Neural progenitor cell (in vitro differentiated cells): ENCODE measurements around the gene LDHD. TPM values are rescaled to one million over a fixed set of nuclear protein-coding genes. Genes with fewer than 3 reads are reported as not detected.

Experiments used
- DNase-seq: peaks from one replicate; pipeline ENCODE4 v3.0.0-alpha.2; 2016; ENCODE audit warnings: low spot score
- H2AFZ ChIP-seq: fragments of 200-600 bp; sonication (generic); replicated peaks from 2 replicates; pipeline ENCODE4 v1.6.1; 2016; ENCODE audit warnings: antibody characterized with exemption
- H3F3A ChIP-seq: fragments of 200-600 bp; sonication (generic); 2 replicates; pipeline ENCODE4 v1.6.1; 2016; ENCODE audit warnings: antibody characterized with exemption, low read depth
- H3K27ac ChIP-seq: fragments of 200-600 bp; sonication (generic); 2 replicates; pipeline ENCODE4 v1.5.1; 2016; ENCODE audit warnings: mild to moderate bottlenecking
- H3K27me3 ChIP-seq: fragments of 200-600 bp; sonication (generic); 2 replicates; pipeline ENCODE4 v1.6.1; 2016; ENCODE audit warnings: mild to moderate bottlenecking, moderate library complexity
- H3K36me3 ChIP-seq: fragments of 200-600 bp; sonication (generic); 2 replicates; pipeline ENCODE4 v1.5.1; 2016
- H3K4me1 ChIP-seq: fragments of 200-600 bp; sonication (generic); 2 replicates; pipeline ENCODE4 v1.6.1; 2016; ENCODE audit warnings: mixed run types
- H3K4me2 ChIP-seq: fragments of 200-600 bp; sonication (generic); 2 replicates; pipeline ENCODE4 v1.6.1; 2016
- H3K4me3 ChIP-seq: fragments of 200-600 bp; sonication (generic); 2 replicates; pipeline ENCODE4 v1.5.1; 2016
- H3K79me2 ChIP-seq: fragments of 200-600 bp; sonication (generic); 2 replicates; pipeline ENCODE4 v1.6.1; 2016; ENCODE audit warnings: low read depth
- H3K9ac ChIP-seq: fragments of 200-600 bp; sonication (generic); 2 replicates; pipeline ENCODE4 v1.6.1; 2016
- H3K9me3 ChIP-seq: fragments of 200-600 bp; sonication (generic); 2 replicates; pipeline ENCODE4 v1.5.1; 2016; ENCODE audit warnings: low read depth
- H4K20me1 ChIP-seq: fragments of 200-600 bp; sonication (generic); 2 replicates; pipeline ENCODE4 v1.6.1; 2016; ENCODE audit warnings: low read depth
- H3K27ac Mint-ChIP-seq: 3 replicates; pipeline ENCODE4 v1.8.0; 2021; ENCODE audit warnings: mixed read lengths
- H3K27me3 Mint-ChIP-seq: 2 replicates; pipeline ENCODE4 v1.8.0; 2022; ENCODE audit warnings: low read depth, mild to moderate bottlenecking, inconsistent platforms, moderate library complexity, mixed read lengths; ENCODE audit not compliant: insufficient read depth
- H3K36me3 Mint-ChIP-seq: 3 replicates; pipeline ENCODE4 v1.8.0; 2021; ENCODE audit warnings: mixed read lengths
- H3K4me1 Mint-ChIP-seq: 3 replicates; pipeline ENCODE4 v1.8.0; 2021; ENCODE audit warnings: mixed read lengths
- H3K4me3 Mint-ChIP-seq: 3 replicates; pipeline ENCODE4 v1.8.0; 2021; ENCODE audit warnings: mild to moderate bottlenecking, moderate library complexity, mixed read lengths
- H3K9me3 Mint-ChIP-seq: 3 replicates; pipeline ENCODE4 v1.8.0; 2020; ENCODE audit warnings: mixed read lengths
- CTCF ChIP-seq: fragments of 200-600 bp; sonication (generic); IDR thresholded peaks from 2 replicates; pipeline ENCODE4 v1.5.1; 2017; ENCODE audit warnings: antibody characterized with exemption, mild to moderate bottlenecking
- EZH2 ChIP-seq: fragments of 200-600 bp; sonication (generic); IDR thresholded peaks from 2 replicates; pipeline ENCODE4 v1.6.1; 2017; ENCODE audit warnings: antibody characterized with exemption, mild to moderate bottlenecking, moderate library complexity
- EZH2phosphoT487 ChIP-seq: fragments of 200-600 bp; sonication (generic); IDR thresholded peaks from 2 replicates; pipeline ENCODE4 v1.6.1; 2017; ENCODE audit warnings: antibody characterized with exemption
- total RNA-seq: library from RNA; depleted of rRNA; stranded (reverse); fragments of >200 nt; gene quantifications from 2 replicates; pipeline ENCODE4 v1.2.3, GENCODE V29; 2015; ENCODE audit warnings: low replicate concordance

Gene LDHD
- total RNA-seq, 1 donor from 2014 or later: 0.60 TPM

GRCh38 chr16:75063549-75064088 lies 53.0 kb downstream of the LDHD start:
- Histone ChIP-seq H4K20me1 (peaks cover 45% of the 10 kb centered on the region), H3K4me3 (no peak overlapping the region), H3K79me2 (peaks cover 97% of the 10 kb centered on the region), H3K9me3 (no peaks in the 10 kb centered on the region), H3K27me3 (no peaks in the 10 kb centered on the region), H3F3A (no peaks in the 10 kb centered on the region), H3K4me2 (no peak overlapping the region), H3K9ac (no peak overlapping the region), H3K36me3 (no peaks in the 10 kb centered on the region), H2AFZ (no peak overlapping the region), H3K27ac (no peak overlapping the region), H3K4me1 (peaks cover 12% of the 10 kb centered on the region)
- Mint-ChIP-seq H3K9me3 (peaks cover 13% of the 10 kb centered on the region), H3K36me3 (peaks cover 14% of the 10 kb centered on the region), H3K27ac (no peak overlapping the region), H3K4me1 (peaks cover 10% of the 10 kb centered on the region), H3K27me3 (no peaks in the 10 kb centered on the region), H3K4me3 (no peak overlapping the region)
- DNase-seq: no peak
- TF ChIP-seq CTCF (no peak), EZH2phosphoT487 (no peak), EZH2 (no peak)

GRCh38 chr16:75062976-75063346 lies 53.6 kb downstream of the LDHD start:
- H3K9ac ChIP-seq: no peak overlapping the region
- H3K27ac Mint-ChIP-seq: no peak overlapping the region
- peaks cover 97% of the 10 kb centered on the region for H3K79me2 ChIP-seq
- no peak overlapping the region for H3K4me3 Mint-ChIP-seq
- H3K36me3 Mint-ChIP-seq: peaks cover 17% of the 10 kb centered on the region
- no peak overlapping the region for H2AFZ ChIP-seq
- H3K4me1 Mint-ChIP-seq: peaks cover 13% of the 10 kb centered on the region
- peaks cover 40% of the 10 kb centered on the region for H4K20me1 ChIP-seq
- no peak overlapping the region for H3K4me3 ChIP-seq
- no peaks in the 10 kb centered on the region for H3K9me3 ChIP-seq
- no peaks in the 10 kb centered on the region for H3F3A ChIP-seq
- H3K27me3 Mint-ChIP-seq: no peaks in the 10 kb centered on the region
- peaks cover 12% of the 10 kb centered on the region for H3K4me1 ChIP-seq
- no peaks in the 10 kb centered on the region for H3K27me3 ChIP-seq
- H3K36me3 ChIP-seq: no peaks in the 10 kb centered on the region
- no peak for DNase-seq
- H3K27ac ChIP-seq: no peak overlapping the region
- TF ChIP-seq EZH2: no peak
- TF ChIP-seq CTCF: no peak
- no peak for TF ChIP-seq EZH2phosphoT487
- peaks cover 13% of the 10 kb centered on the region for H3K9me3 Mint-ChIP-seq
- no peak overlapping the region for H3K4me2 ChIP-seq

GRCh38 chr16:75062135-75062975 lies 54.2 kb downstream of the LDHD start:
- H3K4me3 ChIP-seq: no peak overlapping the region
- H2AFZ ChIP-seq: no peak overlapping the region
- H3K9ac ChIP-seq: no peak overlapping the region
- no peak overlapping the region for H3K27ac ChIP-seq
- no peak overlapping the region for H3K4me2 ChIP-seq
- Mint-ChIP-seq H3K27ac (no peak overlapping the region), H3K4me3 (no peak overlapping the region), H3K36me3 (peaks cover 17% of the 10 kb centered on the region), H3K4me1 (peaks cover 13% of the 10 kb centered on the region), H3K9me3 (peaks cover 13% of the 10 kb centered on the region), H3K27me3 (no peaks in the 10 kb centered on the region)
- no peaks in the 10 kb centered on the region for H3K9me3 ChIP-seq
- DNase-seq: no peak
- H3K36me3 ChIP-seq: no peaks in the 10 kb centered on the region
- TF ChIP-seq EZH2: no peak
- no peak for TF ChIP-seq CTCF
- no peak for TF ChIP-seq EZH2phosphoT487
- no peaks in the 10 kb centered on the region for H3F3A ChIP-seq
- no peaks in the 10 kb centered on the region for H3K27me3 ChIP-seq
- H3K4me1 ChIP-seq: peaks cover 12% of the 10 kb centered on the region
- peaks cover 97% of the 10 kb centered on the region for H3K79me2 ChIP-seq
- H4K20me1 ChIP-seq: peaks cover 45% of the 10 kb centered on the region

Other genes with a start within 250 kb of the LDHD start
- 38.4 and 64.0 TPM in 2 replicates for gene WDR59, start 131.7 kb downstream of the LDHD start, total RNA-seq
- gene ZNRF1, start 117.8 kb downstream of the LDHD start, total RNA-seq: 9.3 and 26.3 TPM in 2 replicates
- 26.2 and 35.4 TPM in 2 replicates for gene ZFP1, start 31.7 kb upstream of the LDHD start, total RNA-seq
- not detected in 2 replicates for gene CTRB2, start 90.4 kb upstream of the LDHD start, total RNA-seq
- not detected in 2 replicates for gene CTRB1, start 102.2 kb upstream of the LDHD start, total RNA-seq
- 10.9 and 29.1 TPM in 2 replicates for gene BCAR1, start 134.8 kb upstream of the LDHD start, total RNA-seq